ENCODE results near the gene GRK5.

Gene GRK5

GRCh38 chr10:119473771-119474170, 266.4 kb downstream of the GRK5 start:
- Histone ChIP-seq H3K4me3 (ENCODE audit: low read depth in 1 of 2, low read length in 2 of 2) (no peak overlapping the region), H3K9ac (ENCODE audit: low read depth in 1 of 2, low read length in 2 of 2) (no peak overlapping the region), H3K4me1 (ENCODE audit: control insufficient read depth in 1 of 2, insufficient read depth in 2 of 2, low read length in 2 of 2) (peaks cover 0 to 2% of the 10 kb centered on the region in 2 donors), H3K36me3 (ENCODE audit: control insufficient read depth in 1 of 2, insufficient read depth in 2 of 2, low read length in 2 of 2) (no peaks in the 10 kb centered on the region), H3K27ac (ENCODE audit: low read depth, low read length) (no peak overlapping the region), H3K9me3 (ENCODE audit: control insufficient read depth in 1 of 2, low read length in 2 of 2) (no peaks in the 10 kb centered on the region), H3K27me3 (ENCODE audit: control insufficient read depth in 1 of 2, insufficient read depth in 2 of 2, low read length in 2 of 2) (no peaks in the 10 kb centered on the region)

DNA sequence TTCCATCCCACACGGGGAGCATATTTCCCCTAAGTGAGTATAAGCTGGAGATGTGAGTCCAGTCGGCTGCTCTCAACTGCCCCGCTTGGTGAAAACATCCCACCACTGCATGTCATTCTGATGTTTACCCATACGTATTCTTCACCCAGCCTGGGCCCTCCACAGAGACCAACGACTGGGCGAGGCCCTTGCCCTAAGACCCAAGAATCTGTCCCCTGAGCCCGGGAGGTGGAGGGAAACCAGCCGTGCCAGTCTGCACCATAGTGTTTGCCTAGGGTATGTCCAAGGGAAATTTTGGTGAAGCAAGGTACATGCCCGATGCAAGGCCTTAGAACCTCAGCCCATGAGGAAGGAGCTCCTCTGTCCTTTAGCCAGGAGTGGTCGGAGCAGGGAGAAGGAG, 267.2 kb downstream of the GRK5 start:
- Histone ChIP-seq H3K27ac (ENCODE audit: low read depth, low read length) (no peak overlapping the region), H3K27me3 (ENCODE audit: control insufficient read depth in 1 of 2, insufficient read depth in 2 of 2, low read length in 2 of 2) (no peaks in the 10 kb centered on the region), H3K9me3 (ENCODE audit: control insufficient read depth in 1 of 2, low read length in 2 of 2) (no peaks in the 10 kb centered on the region), H3K4me3 (ENCODE audit: low read depth in 1 of 2, low read length in 2 of 2) (no peak overlapping the region), H3K36me3 (ENCODE audit: control insufficient read depth in 1 of 2, insufficient read depth in 2 of 2, low read length in 2 of 2) (no peaks in the 10 kb centered on the region), H3K9ac (ENCODE audit: low read depth in 1 of 2, low read length in 2 of 2) (no peak overlapping the region), H3K4me1 (ENCODE audit: control insufficient read depth in 1 of 2, insufficient read depth in 2 of 2, low read length in 2 of 2) (peaks cover 0 to 5% of the 10 kb centered on the region in 2 donors)

DNA sequence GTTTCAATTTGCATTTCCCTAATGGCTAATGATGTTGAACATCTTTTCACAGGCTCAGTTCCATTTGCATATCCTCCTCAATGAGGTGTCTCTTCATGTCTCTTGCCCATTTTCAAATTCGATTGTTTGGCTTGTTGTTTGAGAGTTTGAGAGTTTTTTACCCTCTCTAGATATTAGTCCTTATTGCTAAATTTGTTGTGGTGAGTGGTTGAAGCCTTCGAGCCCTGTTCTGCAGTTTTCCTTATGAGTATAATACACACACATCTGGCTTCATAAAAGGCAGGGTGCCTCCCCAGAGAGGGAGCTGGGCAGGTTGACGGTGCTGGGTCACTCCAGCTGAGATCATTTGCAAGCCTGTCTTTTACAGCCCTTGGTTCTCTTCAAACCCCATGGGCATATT, 270.1 kb downstream of the GRK5 start:
- Histone ChIP-seq H3K4me1 (ENCODE audit: control insufficient read depth in 1 of 2, insufficient read depth in 2 of 2, low read length in 2 of 2) (peaks cover 0 to 3% of the 10 kb centered on the region in 2 donors), H3K9ac (ENCODE audit: low read depth in 1 of 2, low read length in 2 of 2) (no peak overlapping the region), H3K4me3 (ENCODE audit: low read depth in 1 of 2, low read length in 2 of 2) (no peak overlapping the region), H3K36me3 (ENCODE audit: control insufficient read depth in 1 of 2, insufficient read depth in 2 of 2, low read length in 2 of 2) (no peaks in the 10 kb centered on the region), H3K9me3 (ENCODE audit: control insufficient read depth in 1 of 2, low read length in 2 of 2) (no peaks in the 10 kb centered on the region), H3K27ac (ENCODE audit: low read depth, low read length) (no peak overlapping the region), H3K27me3 (ENCODE audit: control insufficient read depth in 1 of 2, insufficient read depth in 2 of 2, low read length in 2 of 2) (peaks cover 0 to 2% of the 10 kb centered on the region in 2 donors)

GRCh38 chr10:119478111-119478802, 270.9 kb downstream of the GRK5 start:
- H3K27ac ChIP-seq (ENCODE audit: low read depth, low read length), result no peak overlapping the region

GRCh38 chr10:119478811-119479341, 271.5 kb downstream of the GRK5 start:
- Histone ChIP-seq H3K4me3 (ENCODE audit: low read depth in 1 of 2, low read length in 2 of 2) (no peak overlapping the region), H3K27ac (ENCODE audit: low read depth, low read length) (no peak overlapping the region), H3K4me1 (ENCODE audit: control insufficient read depth in 1 of 2, insufficient read depth in 2 of 2, low read length in 2 of 2) (peaks cover 0 to 3% of the 10 kb centered on the region in 2 donors), H3K27me3 (ENCODE audit: control insufficient read depth in 1 of 2, insufficient read depth in 2 of 2, low read length in 2 of 2) (peaks cover 0 to 2% of the 10 kb centered on the region in 2 donors), H3K9me3 (ENCODE audit: control insufficient read depth in 1 of 2, low read length in 2 of 2) (no peaks in the 10 kb centered on the region), H3K36me3 (ENCODE audit: control insufficient read depth in 1 of 2, insufficient read depth in 2 of 2, low read length in 2 of 2) (no peaks in the 10 kb centered on the region), H3K9ac (ENCODE audit: low read depth in 1 of 2, low read length in 2 of 2) (no peak overlapping the region)

More at GRCh38 chr10:119478111-119478802, 270.9 kb downstream of the GRK5 start:
- peaks cover 0 to 3% of the 10 kb centered on the region in 2 donors for H3K4me1 ChIP-seq (ENCODE audit: control insufficient read depth in 1 of 2, insufficient read depth in 2 of 2, low read length in 2 of 2)
- no peaks in the 10 kb centered on the region for H3K9me3 ChIP-seq (ENCODE audit: control insufficient read depth in 1 of 2, low read length in 2 of 2)
- H3K9ac ChIP-seq (ENCODE audit: low read depth in 1 of 2, low read length in 2 of 2), result no peak overlapping the region
- no peak overlapping the region for H3K4me3 ChIP-seq (ENCODE audit: low read depth in 1 of 2, low read length in 2 of 2)
- H3K36me3 ChIP-seq (ENCODE audit: control insufficient read depth in 1 of 2, insufficient read depth in 2 of 2, low read length in 2 of 2), result no peaks in the 10 kb centered on the region
- peaks cover 0 to 2% of the 10 kb centered on the region in 2 donors for H3K27me3 ChIP-seq (ENCODE audit: control insufficient read depth in 1 of 2, insufficient read depth in 2 of 2, low read length in 2 of 2)

DNA sequence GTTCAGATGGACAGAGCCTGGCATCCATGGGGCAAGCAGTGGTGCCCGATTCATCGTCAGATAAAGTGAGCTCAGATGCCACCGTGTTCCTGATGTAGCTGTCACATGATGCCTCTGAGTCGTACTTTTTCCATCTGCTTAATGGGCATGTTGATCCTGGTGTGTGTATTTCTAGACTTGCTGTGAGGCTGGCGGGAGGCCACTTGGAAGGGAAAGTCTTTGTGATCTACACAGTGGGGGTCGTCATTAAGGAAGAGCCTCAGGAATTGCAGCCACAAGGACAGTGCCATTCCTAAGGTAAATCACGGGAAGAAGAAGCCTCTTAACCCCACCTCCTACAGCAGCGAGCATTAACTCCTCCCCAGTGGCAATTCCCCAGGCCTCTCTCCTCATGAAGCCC, 272.2 kb downstream of the GRK5 start:
- no peak overlapping the region for H3K4me3 ChIP-seq (ENCODE audit: low read depth in 1 of 2, low read length in 2 of 2)
- peaks cover 0 to 3% of the 10 kb centered on the region in 2 donors for H3K4me1 ChIP-seq (ENCODE audit: control insufficient read depth in 1 of 2, insufficient read depth in 2 of 2, low read length in 2 of 2)
- H3K9ac ChIP-seq (ENCODE audit: low read depth in 1 of 2, low read length in 2 of 2), result no peak overlapping the region
- no peaks in the 10 kb centered on the region for H3K9me3 ChIP-seq (ENCODE audit: control insufficient read depth in 1 of 2, low read length in 2 of 2)
- H3K27me3 ChIP-seq (ENCODE audit: control insufficient read depth in 1 of 2, insufficient read depth in 2 of 2, low read length in 2 of 2), result peaks cover 0 to 2% of the 10 kb centered on the region in 2 donors
- no peak overlapping the region for H3K27ac ChIP-seq (ENCODE audit: low read depth, low read length)
- no peaks in the 10 kb centered on the region for H3K36me3 ChIP-seq (ENCODE audit: control insufficient read depth in 1 of 2, insufficient read depth in 2 of 2, low read length in 2 of 2)

DNA sequence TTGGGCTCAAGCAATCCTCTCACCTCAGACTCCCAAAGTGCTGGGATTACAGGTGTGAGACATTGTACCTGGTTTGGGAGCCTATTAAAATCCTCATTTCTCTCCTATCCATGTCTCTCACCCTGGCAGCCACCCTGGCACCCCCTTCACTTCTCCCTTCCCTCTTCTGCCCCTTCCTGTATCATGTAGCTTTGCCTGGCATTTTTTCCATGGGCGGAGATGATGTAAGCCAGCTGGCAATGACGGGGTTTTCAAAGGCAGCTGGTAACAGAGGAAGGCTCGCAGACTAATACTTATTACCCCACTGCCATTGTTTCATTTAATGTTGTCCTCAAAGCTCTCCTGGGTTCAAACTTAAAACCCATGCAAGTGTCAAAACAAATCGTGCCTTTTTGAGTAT, 273.3 kb downstream of the GRK5 start:
- Histone ChIP-seq H3K27ac (ENCODE audit: low read depth, low read length) (no peak overlapping the region), H3K9me3 (ENCODE audit: control insufficient read depth in 1 of 2, low read length in 2 of 2) (no peaks in the 10 kb centered on the region), H3K4me1 (ENCODE audit: control insufficient read depth in 1 of 2, insufficient read depth in 2 of 2, low read length in 2 of 2) (peaks cover 0 to 3% of the 10 kb centered on the region in 2 donors), H3K9ac (ENCODE audit: low read depth in 1 of 2, low read length in 2 of 2) (no peak overlapping the region), H3K4me3 (ENCODE audit: low read depth in 1 of 2, low read length in 2 of 2) (no peak overlapping the region), H3K27me3 (ENCODE audit: control insufficient read depth in 1 of 2, insufficient read depth in 2 of 2, low read length in 2 of 2) (peaks cover 0 to 2% of the 10 kb centered on the region in 2 donors), H3K36me3 (ENCODE audit: control insufficient read depth in 1 of 2, insufficient read depth in 2 of 2, low read length in 2 of 2) (no peaks in the 10 kb centered on the region)

DNA sequence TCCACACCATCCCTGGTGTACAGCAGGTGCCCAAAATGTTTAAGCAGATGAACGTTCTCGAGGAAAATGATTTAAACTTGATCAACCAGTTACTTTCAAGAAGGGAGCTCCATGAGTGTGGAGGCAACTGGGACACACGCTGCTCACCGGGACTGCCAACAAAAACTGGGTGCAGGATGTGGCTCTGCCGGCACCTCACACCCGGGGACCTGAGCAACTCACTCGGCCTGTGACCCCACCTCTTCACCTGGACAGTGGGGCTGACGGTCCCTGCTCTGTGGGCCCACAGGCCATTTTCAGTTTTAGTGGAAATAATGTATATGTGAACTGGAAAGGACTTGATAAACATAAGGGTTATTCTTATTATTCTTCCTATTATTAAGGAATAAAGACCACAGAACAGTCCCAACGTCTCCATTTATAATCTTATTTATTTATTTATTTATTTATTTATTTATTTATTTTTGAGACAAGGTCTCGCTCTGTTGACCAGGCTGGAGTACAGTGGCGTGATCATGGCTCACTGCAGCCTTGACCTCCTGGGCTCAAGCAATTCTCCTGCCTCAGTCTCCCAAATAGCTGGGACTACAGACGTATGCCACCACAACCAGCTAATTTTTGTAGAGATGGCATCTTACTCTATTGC, 274.5 kb downstream of the GRK5 start:
- Histone ChIP-seq H3K9ac (ENCODE audit: low read depth in 1 of 2, low read length in 2 of 2) (no peak overlapping the region), H3K4me3 (ENCODE audit: low read depth in 1 of 2, low read length in 2 of 2) (no peak overlapping the region), H3K9me3 (ENCODE audit: control insufficient read depth in 1 of 2, low read length in 2 of 2) (no peaks in the 10 kb centered on the region), H3K4me1 (ENCODE audit: control insufficient read depth in 1 of 2, insufficient read depth in 2 of 2, low read length in 2 of 2) (peaks cover 0 to 3% of the 10 kb centered on the region in 2 donors), H3K27me3 (ENCODE audit: control insufficient read depth in 1 of 2, insufficient read depth in 2 of 2, low read length in 2 of 2) (peaks cover 0 to 2% of the 10 kb centered on the region in 2 donors), H3K36me3 (ENCODE audit: control insufficient read depth in 1 of 2, insufficient read depth in 2 of 2, low read length in 2 of 2) (no peaks in the 10 kb centered on the region), H3K27ac (ENCODE audit: low read depth, low read length) (no peak overlapping the region)

GRCh38 chr10:119483001-119483400, 275.6 kb downstream of the GRK5 start:
- H3K9ac ChIP-seq (ENCODE audit: low read depth in 1 of 2, low read length in 2 of 2), result no peak overlapping the region
- H3K4me1 ChIP-seq (ENCODE audit: control insufficient read depth in 1 of 2, insufficient read depth in 2 of 2, low read length in 2 of 2), result peaks cover 0 to 3% of the 10 kb centered on the region in 2 donors
- H3K4me3 ChIP-seq (ENCODE audit: low read depth in 1 of 2, low read length in 2 of 2), result no peak overlapping the region
- no peak overlapping the region for H3K27ac ChIP-seq (ENCODE audit: low read depth, low read length)
- peaks cover 0 to 2% of the 10 kb centered on the region in 2 donors for H3K27me3 ChIP-seq (ENCODE audit: control insufficient read depth in 1 of 2, insufficient read depth in 2 of 2, low read length in 2 of 2)
- no peaks in the 10 kb centered on the region for H3K9me3 ChIP-seq (ENCODE audit: control insufficient read depth in 1 of 2, low read length in 2 of 2)
- H3K36me3 ChIP-seq (ENCODE audit: control insufficient read depth in 1 of 2, insufficient read depth in 2 of 2, low read length in 2 of 2), result no peaks in the 10 kb centered on the region

- Histone ChIP-seq H3K4me1 (ENCODE audit: control insufficient read depth in 1 of 2, insufficient read depth in 2 of 2, low read length in 2 of 2) (peaks cover 0 to 2% of the 10 kb centered on the region in 2 donors), H3K27ac (ENCODE audit: low read depth, low read length) (no peak overlapping the region), H3K36me3 (ENCODE audit: control insufficient read depth in 1 of 2, insufficient read depth in 2 of 2, low read length in 2 of 2) (no peaks in the 10 kb centered on the region), H3K9ac (ENCODE audit: low read depth in 1 of 2, low read length in 2 of 2) (no peak overlapping the region), H3K27me3 (ENCODE audit: control insufficient read depth in 1 of 2, insufficient read depth in 2 of 2, low read length in 2 of 2) (peaks cover 0 to 2% of the 10 kb centered on the region in 2 donors), H3K9me3 (ENCODE audit: control insufficient read depth in 1 of 2, low read length in 2 of 2) (no peaks in the 10 kb centered on the region), H3K4me3 (ENCODE audit: low read depth in 1 of 2, low read length in 2 of 2) (no peak overlapping the region)
Measured at GRCh38 chr10:119483839-119484238, 276.5 kb downstream of the GRK5 start.
